Kidney (tissue), 14 donors: Measurements from ENCODE around the gene NAP1L4. TPM values are rescaled to one million over a fixed set of nuclear protein-coding genes. Genes with fewer than 3 reads are reported as not detected.

ENCODE experiments used
- DNase-seq, 5 donors: peaks; one replicate each; pipeline ENCODE4 v3.0.0-alpha.2; 2013 to 2020
- FAIRE-seq: peaks from 2 replicates; lab custom pipeline; 2012; peaks lifted over from hg19 to GRCh38; lab: Jason Lieb, UNC
- H3K27ac ChIP-seq, 2 donors: one replicate each; pipeline ENCODE4 v1.7.0; 2013; ENCODE audit warnings: low read depth in 2 of 2, low read length in 2 of 2, inconsistent platforms in 1 of 2
- H3K27me3 ChIP-seq: one replicate; pipeline ENCODE4 v1.7.1; 2013; ENCODE audit warnings: low read length, inconsistent platforms; ENCODE audit not compliant: control insufficient read depth, insufficient read depth
- H3K36me3 ChIP-seq, 3 donors: one replicate each; pipeline versions ENCODE4 v1.7.0 to v1.7.1; 2013; ENCODE audit warnings: low read length in 3 of 3, control low read depth in 1 of 3, inconsistent platforms in 1 of 3; ENCODE audit not compliant: insufficient read depth in 3 of 3, control insufficient read depth in 2 of 3
- H3K4me1 ChIP-seq, 3 donors: one replicate each; pipeline versions ENCODE4 v1.7.0 to v1.7.1; 2013; ENCODE audit warnings: low read length in 3 of 3, inconsistent platforms in 1 of 3, low read depth in 1 of 3; ENCODE audit not compliant: control insufficient read depth in 2 of 3, insufficient read depth in 2 of 3
- H3K4me3 ChIP-seq, 3 donors: one replicate each; pipeline versions ENCODE4 v1.7.0 to v1.8.1; 2013; ENCODE audit warnings: low read length in 3 of 3, control low read depth in 1 of 3, inconsistent platforms in 1 of 3
- H3K9ac ChIP-seq, 3 donors: one replicate each; pipeline versions ENCODE4 v1.7.0 to v1.7.1; 2013; ENCODE audit warnings: low read length in 3 of 3, control low read depth in 1 of 3, inconsistent platforms in 1 of 3
- H3K9me3 ChIP-seq, 3 donors: one replicate each; pipeline versions ENCODE4 v1.7.0 to v1.7.1; 2013; ENCODE audit warnings: low read length in 3 of 3, control low read depth in 1 of 3, inconsistent platforms in 1 of 3; ENCODE audit not compliant: control insufficient read depth in 2 of 3, insufficient read depth in 1 of 3
- CTCF ChIP-seq: IDR thresholded peaks from 3 replicates; pipeline ENCODE4 v1.5.1; 2012; ENCODE audit warnings: mild to moderate bottlenecking, moderate library complexity, borderline replicate concordance; ENCODE audit not compliant: insufficient read depth; ENCODE audit errors: extremely low read depth
- intact Hi-C: fragments of 100-400 bp; cut with DNase I; formaldehyde crosslinking; loops from one replicate; pipeline ENCODE4 v1.11.1; 2022
- polyA plus RNA-seq: library from polyadenylated mRNA; stranded (reverse); fragments of 350-450 nt; fragmentation: Illumina TruSeq; extraction: RNeasy Lipid Tissue Mini Kit (QIAGEN cat#74804); gene quantifications from one replicate; pipeline ENCODE4 v1.2.3, GENCODE V29; 2014; ENCODE audit warnings: low read depth, low replicate concordance; ENCODE audit not compliant: insufficient read depth
- total RNA-seq: library from RNA; stranded (reverse); fragmentation: NEBNext Ultra II Directional; extraction: Animal tissue kit (Norgen Biotek cat#: 25700); gene quantifications from one replicate; pipeline ENCODE4 v1.2.1, GENCODE V29; 2021
- donor health status: control.
- donor health status: control.
- donor health status: control.
- donor health status: control.
- donor health status: control.
- donor health status: DM: yes; HTN: yes; CAD: no.
- donor health status: Normal renal cell carcinoma (clear cell type).

Gene NAP1L4
- total and polyA plus RNA-seq, 2 donors from 2014 or later, result 120 to 133 TPM

GRCh38 chr11:2994336-2994730 lies 2.2 kb upstream of the NAP1L4 start:
- intact Hi-C loops, result no loop called here
- Histone ChIP-seq H3K27ac (no peak overlapping the region), H3K9ac (no peak overlapping the region), H3K9me3 (no peaks in the 10 kb centered on the region), H3K4me3 (no peak overlapping the region), H3K4me1 (peaks cover 0 to 13% (median 4%) of the 10 kb centered on the region in 3 donors), H3K36me3 (no peaks in the 10 kb centered on the region), H3K27me3 (no peaks in the 10 kb centered on the region)
- DNase-seq (peak in 1 of 5 donors; percentile 27), FAIRE-seq (no peak)
- no peak for TF ChIP-seq CTCF

- no peak for FAIRE-seq
- Histone ChIP-seq H3K27ac (no peak overlapping the region), H3K36me3 (no peaks in the 10 kb centered on the region), H3K4me1 (peaks cover 0 to 15% (median 11%) of the 10 kb centered on the region in 3 donors), H3K27me3 (no peaks in the 10 kb centered on the region), H3K9me3 (no peaks in the 10 kb centered on the region), H3K9ac (peak overlapping the region in 2 of 3 donors; percentile 2 to 62), H3K4me3 (peak overlapping the region; percentile 51 to 75 (median 53))
- intact Hi-C loops, result no loop called here
- TF ChIP-seq CTCF, result no peak
- DNase-seq, result no peak
These were observed 832 bp upstream of the NAP1L4 start for GRCh38 chr11:2992997-2993325.

DNA sequence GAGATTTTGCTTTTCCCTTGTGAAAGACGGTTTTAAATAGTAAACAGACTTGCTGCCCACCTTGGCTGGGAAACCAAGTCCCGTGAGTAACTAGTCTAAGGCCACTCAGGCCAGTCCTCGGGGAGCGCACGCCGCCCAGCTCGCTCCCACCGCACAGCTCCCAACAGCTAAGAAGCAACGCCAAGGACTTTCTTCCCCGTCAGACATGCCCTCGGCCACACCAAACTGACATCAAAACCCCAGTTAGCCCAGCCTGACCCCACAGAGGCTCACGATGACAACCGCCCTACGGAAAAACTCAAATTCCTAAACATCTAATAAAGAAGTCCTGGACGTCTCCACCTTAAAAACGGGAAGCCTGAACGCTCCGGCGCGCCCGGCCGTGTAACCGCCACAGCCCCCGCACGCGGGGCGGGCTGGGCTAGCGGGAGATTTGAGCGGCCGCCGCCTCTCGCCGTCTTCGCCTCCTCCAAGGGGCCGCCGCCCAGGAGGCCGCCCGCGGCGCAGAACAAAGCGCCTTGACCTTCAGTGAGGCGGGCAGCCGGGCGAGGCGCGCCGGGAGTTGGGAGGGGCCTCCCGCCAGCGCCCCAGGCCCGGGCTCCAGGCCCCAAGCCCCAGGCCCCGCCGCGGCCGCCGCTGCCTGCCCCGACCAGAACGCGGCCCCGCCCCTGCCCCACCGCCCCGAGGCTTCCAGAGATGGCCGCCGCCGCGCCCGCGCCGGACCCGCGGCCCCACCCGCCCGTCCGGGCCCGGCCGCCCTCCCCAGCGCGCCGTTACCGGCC lies 486 bp downstream of the NAP1L4 start:
- Histone ChIP-seq H3K27me3 (no peaks in the 10 kb centered on the region), H3K4me1 (peaks cover 0 to 17% (median 11%) of the 10 kb centered on the region in 3 donors), H3K36me3 (no peaks in the 10 kb centered on the region), H3K27ac (peak overlapping the region; percentile 89 to 94), H3K9me3 (no peaks in the 10 kb centered on the region), H3K4me3 (peak overlapping the region; percentile 78 to 89 (median 87)), H3K9ac (peak overlapping the region; percentile 60 to 94 (median 86))
- DNase-seq, result peak in 2 of 5 donors; percentile 66 to 70
- FAIRE-seq, result no peak
- intact Hi-C loops, result no loop called here
- TF ChIP-seq CTCF, result no peak
